H54 (cell line): ENCODE data around the gene EWSR1.

ENCODE experiments used
- DNase-seq: peaks from one replicate; pipeline ENCODE4 v3.0.0; 2011; ENCODE audit warnings: low spot score, mixed read lengths; ENCODE audit not compliant: insufficient read length
- FAIRE-seq: peaks from 3 replicates; lab custom pipeline; 2011; peaks lifted over from hg19 to GRCh38; lab: Jason Lieb, UNC
- POLR2A ChIP-seq: IDR thresholded peaks from 2 replicates; pipeline ENCODE4 v1.6.1; 2011; ENCODE audit warnings: low read depth, mild to moderate bottlenecking, low read length

EWSR1 gene

DNA sequence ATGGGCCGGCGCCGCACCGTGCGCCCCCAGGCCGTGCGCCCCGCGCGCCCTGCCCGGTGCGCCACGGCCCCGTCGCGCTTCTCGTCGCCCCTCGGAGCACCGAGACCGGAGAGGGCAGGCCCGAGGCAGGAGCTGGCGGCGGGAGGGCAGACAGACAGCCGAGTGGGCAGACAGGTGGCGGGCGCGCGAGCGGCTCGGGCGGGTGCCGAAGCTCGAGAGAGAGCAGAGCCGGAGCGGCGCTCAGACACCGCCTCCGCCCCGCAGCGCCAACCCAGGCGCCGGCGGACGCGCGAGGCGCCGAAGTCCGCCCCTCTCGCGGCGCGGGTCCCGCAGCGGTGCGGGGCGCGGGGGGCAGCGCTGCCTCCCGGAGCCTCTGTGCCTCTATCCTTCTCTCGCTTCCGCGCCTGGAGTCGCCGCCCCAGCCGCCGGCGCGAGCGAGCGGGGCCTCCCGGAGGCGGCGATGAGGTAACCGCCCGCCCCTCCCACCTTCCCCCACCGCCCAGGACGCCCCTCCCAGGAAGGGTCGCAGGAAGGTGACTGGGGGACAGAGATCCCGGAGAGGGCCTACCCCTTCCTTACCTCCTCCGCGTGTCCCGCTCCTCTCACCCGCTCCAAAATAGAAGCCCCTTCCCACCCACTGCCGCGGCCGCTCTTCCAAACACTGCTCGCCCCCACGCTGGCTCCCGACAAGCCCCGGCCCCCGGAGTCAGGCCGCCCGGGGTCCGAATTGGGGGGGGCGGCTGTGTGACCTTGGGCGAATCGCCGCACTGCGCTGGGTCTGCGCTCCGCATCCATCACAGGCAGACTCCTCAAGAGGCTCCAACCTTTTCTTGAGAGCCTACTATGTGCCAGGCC lies 47.4 kb downstream of the EWSR1 start, which contains the start of gene RASL10A:
Gene RASL10A, minus strand, starts transcription at position 412 of the 855 bp plus-strand sequence. CDS start 451 bp downstream, outside the sequence.
- no peak for FAIRE-seq
- no peak for TF ChIP-seq POLR2A
- no peak for DNase-seq

- no peak for DNase-seq
- no peak for FAIRE-seq
- TF ChIP-seq POLR2A, result no peak
Observed at GRCh38 chr22:29316141-29316828, 48.2 kb downstream of the EWSR1 start.

- FAIRE-seq (no peak), DNase-seq (no peak)
- TF ChIP-seq POLR2A, result no peak
Observed at GRCh38 chr22:29317827-29318454, 49.9 kb downstream of the EWSR1 start.

DNA sequence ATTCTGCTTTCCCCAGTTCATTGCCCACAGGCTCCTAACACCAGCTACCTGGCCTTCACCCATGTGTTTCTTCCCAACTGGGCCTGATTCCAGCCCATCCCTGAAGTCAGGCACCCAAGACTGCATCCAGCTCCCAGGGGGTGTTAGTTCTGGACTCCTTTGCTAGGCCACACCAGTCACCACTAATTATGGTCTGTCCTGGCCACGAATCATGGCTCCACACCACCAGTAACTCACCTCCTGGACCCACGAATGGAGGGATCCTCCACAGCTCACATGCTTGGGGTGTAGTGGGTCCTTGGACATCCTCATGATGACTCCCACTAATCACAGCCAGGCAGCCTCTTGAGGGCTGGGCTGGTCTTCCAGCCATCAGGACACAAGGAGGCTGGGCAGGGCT lies 51.0 kb downstream of the EWSR1 start:
- no peak for TF ChIP-seq POLR2A
- DNase-seq (no peak), FAIRE-seq (no peak)

DNA sequence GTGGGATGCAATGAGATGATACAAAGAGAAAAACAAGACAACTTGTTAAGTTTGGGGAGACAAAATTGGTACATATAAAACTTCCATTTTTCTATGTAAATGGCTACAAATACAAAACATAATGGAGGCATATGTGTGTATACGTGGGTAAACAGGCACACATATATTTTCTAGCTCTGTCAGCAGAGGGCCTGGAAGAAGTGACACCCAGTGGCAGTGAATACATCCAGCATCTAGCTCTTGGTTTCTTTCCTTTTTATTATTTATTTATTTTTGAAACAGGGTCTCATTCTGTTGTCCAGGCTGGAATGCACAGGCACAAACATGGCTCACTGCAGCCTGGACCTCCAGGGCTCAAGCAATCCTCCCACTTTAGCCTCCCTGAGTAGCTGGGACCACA lies 52.5 kb downstream of the EWSR1 start:
- FAIRE-seq (no peak), DNase-seq (no peak)
- TF ChIP-seq POLR2A, result no peak

- no peak for DNase-seq
- FAIRE-seq, result no peak
- no peak for TF ChIP-seq POLR2A
Observed at GRCh38 chr22:29323641-29324040, 55.6 kb downstream of the EWSR1 start.

DNA sequence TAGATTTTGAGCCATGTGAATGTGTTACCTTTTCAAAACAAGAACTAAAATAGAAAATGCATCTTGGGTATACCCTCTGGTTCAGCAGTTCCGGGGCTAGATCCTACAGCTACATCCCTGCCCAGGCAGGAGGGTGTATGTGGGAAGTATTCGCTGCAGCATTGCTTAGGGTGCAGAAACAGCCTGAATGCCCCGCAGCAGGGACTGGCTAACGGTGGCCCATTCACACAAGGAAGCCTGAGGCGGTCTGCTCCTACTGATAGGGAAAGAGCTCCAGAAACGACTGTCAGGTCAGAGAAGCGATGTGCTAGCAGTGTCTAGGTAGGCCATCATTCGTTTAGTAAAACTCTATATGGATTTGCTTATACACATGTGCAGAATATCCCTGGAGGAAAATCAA lies 57.3 kb downstream of the EWSR1 start:
- FAIRE-seq (no peak), DNase-seq (no peak)
- TF ChIP-seq POLR2A, result no peak

- FAIRE-seq, result no peak
- DNase-seq, result no peak
- no peak for TF ChIP-seq POLR2A
Observed at GRCh38 chr22:29325785-29326315, 57.8 kb downstream of the EWSR1 start.

DNA sequence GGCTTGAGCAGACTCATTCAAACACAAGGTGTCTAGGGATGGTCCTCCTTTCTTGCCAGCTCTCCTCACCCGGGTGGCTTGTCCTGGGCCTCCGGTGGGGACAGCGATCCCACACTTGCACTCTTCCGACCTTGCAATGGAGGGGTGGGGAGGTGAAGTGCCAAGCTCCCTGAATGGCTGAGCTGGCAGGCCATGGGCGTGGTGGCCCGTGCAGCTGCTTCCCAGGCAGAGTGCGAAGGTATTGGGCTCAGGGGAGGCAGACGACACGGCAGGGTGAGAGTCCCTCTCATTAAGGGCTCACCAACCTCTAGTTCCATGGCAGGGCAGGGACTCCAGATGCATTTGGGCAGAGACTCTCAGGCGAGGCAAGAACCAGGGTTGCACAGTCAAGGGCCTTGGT lies 58.4 kb downstream of the EWSR1 start:
- DNase-seq (no peak), FAIRE-seq (no peak)
- no peak for TF ChIP-seq POLR2A

GRCh38 chr22:29327089-29327764 lies 59.2 kb downstream of the EWSR1 start:
- FAIRE-seq, result no peak
- TF ChIP-seq POLR2A, result no peak
- no peak for DNase-seq

DNA sequence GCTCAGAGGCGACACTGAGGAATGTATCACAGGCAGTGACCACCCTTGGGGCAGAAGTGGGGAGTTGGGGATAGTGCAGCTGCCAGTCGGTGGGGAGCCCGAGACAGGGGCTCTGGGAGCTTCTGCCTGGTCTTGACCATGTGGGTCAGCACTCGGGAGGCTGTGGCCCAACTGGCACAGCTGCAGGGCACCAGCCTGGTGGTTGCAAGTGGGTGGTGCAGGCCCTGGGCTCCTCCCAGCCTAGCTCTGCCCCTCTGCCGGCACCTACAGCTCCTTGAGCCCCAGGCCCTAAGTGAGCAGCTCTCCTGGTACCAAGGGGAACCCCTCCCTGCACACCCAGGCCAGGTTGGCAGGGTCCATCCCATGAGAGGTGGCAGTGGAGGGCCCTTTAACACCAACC lies 60.0 kb downstream of the EWSR1 start:
- FAIRE-seq (no peak), DNase-seq (no peak)
- TF ChIP-seq POLR2A, result no peak

GRCh38 chr22:29328566-29329500 lies 60.8 kb downstream of the EWSR1 start:
- peak; percentile 63 for DNase-seq
- TF ChIP-seq POLR2A, result no peak
- no peak for FAIRE-seq
